ENCODE results near the gene FGF8. TPM values are rescaled to one million over a fixed set of nuclear protein-coding genes. Genes with fewer than 3 reads are reported as not detected.

The FGF8 gene
- total and polyA plus RNA-seq, 2 of the 4 experiments (the other 2 are of a cell fraction), result 0.17 TPM; not detected in 1

DNA sequence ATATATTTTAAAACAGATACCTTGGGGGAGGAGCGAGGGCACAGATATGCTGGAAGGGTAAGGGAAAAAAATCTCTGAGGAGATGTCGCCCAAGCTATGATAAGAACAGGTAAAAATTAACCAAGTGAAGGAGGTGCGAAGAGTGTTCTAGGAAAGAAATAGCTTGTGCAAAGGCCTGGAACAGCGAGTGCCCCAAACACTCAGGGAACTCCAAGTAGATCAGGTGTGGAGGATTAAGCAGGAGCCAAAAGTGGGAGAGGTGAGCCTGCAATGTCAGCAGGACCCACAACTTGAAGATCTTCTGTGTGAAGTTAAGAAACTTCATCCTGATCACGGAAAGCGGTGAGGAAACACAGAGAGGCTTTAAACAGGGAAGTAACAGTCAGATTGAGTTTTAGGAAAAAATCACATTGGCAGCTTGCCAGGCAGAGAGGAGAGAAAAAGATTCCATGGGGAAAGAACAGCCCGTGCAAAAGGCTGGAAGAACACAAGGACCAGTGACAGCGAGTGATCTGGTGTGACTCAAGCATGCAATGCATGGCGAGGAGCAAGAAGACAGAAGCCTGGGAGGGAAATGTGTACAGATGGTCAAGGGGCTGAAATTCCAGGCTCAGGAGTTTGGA is 30.7 kb downstream of the FGF8 start (continued):
- TF ChIP-seq, protein P1, sequence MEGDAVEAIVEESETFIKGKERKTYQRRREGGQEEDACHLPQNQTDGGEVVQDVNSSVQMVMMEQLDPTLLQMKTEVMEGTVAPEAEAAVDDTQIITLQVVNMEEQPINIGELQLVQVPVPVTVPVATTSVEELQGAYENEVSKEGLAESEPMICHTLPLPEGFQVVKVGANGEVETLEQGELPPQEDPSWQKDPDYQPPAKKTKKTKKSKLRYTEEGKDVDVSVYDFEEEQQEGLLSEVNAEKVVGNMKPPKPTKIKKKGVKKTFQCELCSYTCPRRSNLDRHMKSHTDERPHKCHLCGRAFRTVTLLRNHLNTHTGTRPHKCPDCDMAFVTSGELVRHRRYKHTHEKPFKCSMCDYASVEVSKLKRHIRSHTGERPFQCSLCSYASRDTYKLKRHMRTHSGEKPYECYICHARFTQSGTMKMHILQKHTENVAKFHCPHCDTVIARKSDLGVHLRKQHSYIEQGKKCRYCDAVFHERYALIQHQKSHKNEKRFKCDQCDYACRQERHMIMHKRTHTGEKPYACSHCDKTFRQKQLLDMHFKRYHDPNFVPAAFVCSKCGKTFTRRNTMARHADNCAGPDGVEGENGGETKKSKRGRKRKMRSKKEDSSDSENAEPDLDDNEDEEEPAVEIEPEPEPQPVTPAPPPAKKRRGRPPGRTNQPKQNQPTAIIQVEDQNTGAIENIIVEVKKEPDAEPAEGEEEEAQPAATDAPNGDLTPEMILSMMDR (conservative IDR thresholded peaks at IDR 0.05; ENCODE audit: low read depth, low read length), result no peak
- no peak for TF ChIP-seq MXI1 (IDR thresholded peaks at IDR 0.05; ENCODE audit: borderline replicate concordance, low read depth, low read length)
- no peak for TF ChIP-seq BHLHE40 (IDR thresholded peaks at IDR 0.05; ENCODE audit: low read depth, low read length)
- TF ChIP-seq MAZ (IDR thresholded peaks at IDR 0.05; ENCODE audit: borderline replicate concordance, low read depth, low read length), result no peak
- no peak for TF ChIP-seq POLR2A (IDR thresholded peaks at IDR 0.05; ENCODE audit: low read depth, low read length)
